Retinal pigment epithelial cell (primary cell): Measurements from ENCODE around the gene CUX1.
"Not testable (repeated sequence)": the region's sequence is repeated elsewhere in the genome, so short reads cannot be mapped to it uniquely, and the experiment has no call there.

Source experiments
- DNase-seq: peaks from one replicate; pipeline ENCODE4 v3.0.0-alpha.2; 2010; ENCODE audit warnings: low read depth
- H3K4me3 ChIP-seq: 2 replicates; pipeline ENCODE4 v1.5.1; 2011; ENCODE audit warnings: mild to moderate bottlenecking, low read length, control low read depth, moderate library complexity
- CTCF ChIP-seq: conservative IDR thresholded peaks from 2 replicates; pipeline ENCODE4 v1.5.1; 2011; ENCODE audit warnings: low read depth, low read length, control low read depth, inconsistent platforms

CUX1 gene

GRCh38 chr7:101921061-101921460, 103.6 kb downstream of the CUX1 start:
- H3K4me3 ChIP-seq: no peak overlapping the region
- TF ChIP-seq CTCF: no peak
- DNase-seq: no peak

GRCh38 chr7:101921546-101922489, 104.4 kb downstream of the CUX1 start:
- not testable (repeated sequence) for DNase-seq, H3K4me3 ChIP-seq

GRCh38 chr7:101922631-101923601, 105.5 kb downstream of the CUX1 start:
- TF ChIP-seq CTCF: no peak
- no peak for DNase-seq
- no peak overlapping the region for H3K4me3 ChIP-seq

GRCh38 chr7:101923602-101923985, 106.2 kb downstream of the CUX1 start:
- DNase-seq: no peak
- no peak for TF ChIP-seq CTCF
- H3K4me3 ChIP-seq: no peak overlapping the region

GRCh38 chr7:101924171-101924570, 106.7 kb downstream of the CUX1 start:
- DNase-seq: no peak
- no peak for TF ChIP-seq CTCF
- H3K4me3 ChIP-seq: no peak overlapping the region

- H3K4me3 ChIP-seq: no peak overlapping the region
- no peak for TF ChIP-seq CTCF
- no peak for DNase-seq
Observed at GRCh38 chr7:101926265-101926664, 108.8 kb downstream of the CUX1 start.

- no peak for DNase-seq
- H3K4me3 ChIP-seq: no peak overlapping the region
- TF ChIP-seq CTCF: no peak
Observed at GRCh38 chr7:101927389-101927788, 110.0 kb downstream of the CUX1 start.
